ENCODE data around the gene NKX1-2. TPM values are rescaled to one million over a fixed set of nuclear protein-coding genes. Genes with fewer than 3 reads are reported as not detected.

The NKX1-2 gene
- total RNA-seq, 1 experiment from 2014 or later: 57.7 TPM

DNA sequence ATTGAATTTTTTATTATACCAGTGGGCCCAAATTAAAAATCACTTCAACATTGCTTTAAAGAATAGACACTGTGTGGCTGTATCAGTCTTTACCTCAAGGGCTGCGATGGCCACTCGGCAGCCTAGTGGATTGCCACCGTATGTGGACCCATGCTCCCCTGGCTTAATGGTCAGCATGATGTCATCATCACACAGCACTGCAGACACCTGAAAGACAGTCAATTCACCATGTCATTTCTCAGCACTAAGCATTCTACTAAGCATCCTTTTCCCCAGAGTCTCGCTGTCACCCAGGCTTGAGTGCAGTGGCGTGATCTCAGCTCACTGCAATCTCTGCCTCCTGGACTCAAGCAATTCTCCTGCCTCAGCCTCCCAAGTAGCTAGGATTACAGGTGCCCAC, 48.2 kb downstream of the NKX1-2 start (continued):
- TF ChIP-seq, protein P1, sequence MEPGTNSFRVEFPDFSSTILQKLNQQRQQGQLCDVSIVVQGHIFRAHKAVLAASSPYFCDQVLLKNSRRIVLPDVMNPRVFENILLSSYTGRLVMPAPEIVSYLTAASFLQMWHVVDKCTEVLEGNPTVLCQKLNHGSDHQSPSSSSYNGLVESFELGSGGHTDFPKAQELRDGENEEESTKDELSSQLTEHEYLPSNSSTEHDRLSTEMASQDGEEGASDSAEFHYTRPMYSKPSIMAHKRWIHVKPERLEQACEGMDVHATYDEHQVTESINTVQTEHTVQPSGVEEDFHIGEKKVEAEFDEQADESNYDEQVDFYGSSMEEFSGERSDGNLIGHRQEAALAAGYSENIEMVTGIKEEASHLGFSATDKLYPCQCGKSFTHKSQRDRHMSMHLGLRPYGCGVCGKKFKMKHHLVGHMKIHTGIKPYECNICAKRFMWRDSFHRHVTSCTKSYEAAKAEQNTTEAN (CRISPR knock-in tag; IDR thresholded peaks at IDR 0.05): no peak
- TF ChIP-seq ZNF396 (CRISPR knock-in tag; IDR thresholded peaks at IDR 0.05; ENCODE audit: borderline replicate concordance): no peak
- TF ChIP-seq, protein P2, sequence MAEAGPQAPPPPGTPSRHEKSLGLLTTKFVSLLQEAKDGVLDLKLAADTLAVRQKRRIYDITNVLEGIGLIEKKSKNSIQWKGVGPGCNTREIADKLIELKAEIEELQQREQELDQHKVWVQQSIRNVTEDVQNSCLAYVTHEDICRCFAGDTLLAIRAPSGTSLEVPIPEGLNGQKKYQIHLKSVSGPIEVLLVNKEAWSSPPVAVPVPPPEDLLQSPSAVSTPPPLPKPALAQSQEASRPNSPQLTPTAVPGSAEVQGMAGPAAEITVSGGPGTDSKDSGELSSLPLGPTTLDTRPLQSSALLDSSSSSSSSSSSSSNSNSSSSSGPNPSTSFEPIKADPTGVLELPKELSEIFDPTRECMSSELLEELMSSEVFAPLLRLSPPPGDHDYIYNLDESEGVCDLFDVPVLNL (CRISPR knock-in tag; IDR thresholded peaks at IDR 0.05; ENCODE audit: borderline replicate concordance, low read depth): no peak

Other genes starting within 250 kb of the NKX1-2 start
- gene OAT, start 31.1 kb downstream of the NKX1-2 start, total RNA-seq (2021): 96.1 to 117 TPM (median 97.4 TPM) in 3 replicates
- 33.2 to 42.4 TPM (median 41.1 TPM) in 3 replicates for gene LHPP, start 11.8 kb upstream of the NKX1-2 start, total RNA-seq (2021)